Measurements from ENCODE around the gene HBE1.
"Not testable (repeated sequence)": the region's sequence is repeated elsewhere in the genome, so short reads cannot be mapped to it uniquely, and the experiment has no call there.

Gene HBE1

DNA sequence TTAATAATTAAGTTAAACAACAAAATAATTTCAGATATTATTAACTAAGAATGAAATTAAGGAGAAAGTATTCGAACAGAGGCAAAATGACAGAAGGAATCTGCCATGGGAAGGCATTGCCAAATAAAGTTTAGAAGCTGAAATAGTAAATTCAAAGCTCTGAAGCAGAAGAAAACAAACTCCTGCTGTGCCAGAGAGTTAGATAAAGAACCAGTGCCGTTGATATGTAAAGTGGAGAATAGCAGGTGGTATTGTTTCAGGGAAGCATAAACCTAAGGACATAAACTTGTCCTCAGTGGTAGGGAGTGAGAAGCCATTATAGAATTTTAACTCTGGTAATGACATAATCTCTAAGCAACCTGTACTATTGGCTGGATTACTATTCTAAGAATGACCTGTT, 12.4 kb downstream of the HBE1 start:
- no peak overlapping the region for H3K27ac ChIP-seq
- TF ChIP-seq, protein P1, sequence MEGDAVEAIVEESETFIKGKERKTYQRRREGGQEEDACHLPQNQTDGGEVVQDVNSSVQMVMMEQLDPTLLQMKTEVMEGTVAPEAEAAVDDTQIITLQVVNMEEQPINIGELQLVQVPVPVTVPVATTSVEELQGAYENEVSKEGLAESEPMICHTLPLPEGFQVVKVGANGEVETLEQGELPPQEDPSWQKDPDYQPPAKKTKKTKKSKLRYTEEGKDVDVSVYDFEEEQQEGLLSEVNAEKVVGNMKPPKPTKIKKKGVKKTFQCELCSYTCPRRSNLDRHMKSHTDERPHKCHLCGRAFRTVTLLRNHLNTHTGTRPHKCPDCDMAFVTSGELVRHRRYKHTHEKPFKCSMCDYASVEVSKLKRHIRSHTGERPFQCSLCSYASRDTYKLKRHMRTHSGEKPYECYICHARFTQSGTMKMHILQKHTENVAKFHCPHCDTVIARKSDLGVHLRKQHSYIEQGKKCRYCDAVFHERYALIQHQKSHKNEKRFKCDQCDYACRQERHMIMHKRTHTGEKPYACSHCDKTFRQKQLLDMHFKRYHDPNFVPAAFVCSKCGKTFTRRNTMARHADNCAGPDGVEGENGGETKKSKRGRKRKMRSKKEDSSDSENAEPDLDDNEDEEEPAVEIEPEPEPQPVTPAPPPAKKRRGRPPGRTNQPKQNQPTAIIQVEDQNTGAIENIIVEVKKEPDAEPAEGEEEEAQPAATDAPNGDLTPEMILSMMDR (conservative IDR thresholded peaks at IDR 0.05), result no peak

DNA sequence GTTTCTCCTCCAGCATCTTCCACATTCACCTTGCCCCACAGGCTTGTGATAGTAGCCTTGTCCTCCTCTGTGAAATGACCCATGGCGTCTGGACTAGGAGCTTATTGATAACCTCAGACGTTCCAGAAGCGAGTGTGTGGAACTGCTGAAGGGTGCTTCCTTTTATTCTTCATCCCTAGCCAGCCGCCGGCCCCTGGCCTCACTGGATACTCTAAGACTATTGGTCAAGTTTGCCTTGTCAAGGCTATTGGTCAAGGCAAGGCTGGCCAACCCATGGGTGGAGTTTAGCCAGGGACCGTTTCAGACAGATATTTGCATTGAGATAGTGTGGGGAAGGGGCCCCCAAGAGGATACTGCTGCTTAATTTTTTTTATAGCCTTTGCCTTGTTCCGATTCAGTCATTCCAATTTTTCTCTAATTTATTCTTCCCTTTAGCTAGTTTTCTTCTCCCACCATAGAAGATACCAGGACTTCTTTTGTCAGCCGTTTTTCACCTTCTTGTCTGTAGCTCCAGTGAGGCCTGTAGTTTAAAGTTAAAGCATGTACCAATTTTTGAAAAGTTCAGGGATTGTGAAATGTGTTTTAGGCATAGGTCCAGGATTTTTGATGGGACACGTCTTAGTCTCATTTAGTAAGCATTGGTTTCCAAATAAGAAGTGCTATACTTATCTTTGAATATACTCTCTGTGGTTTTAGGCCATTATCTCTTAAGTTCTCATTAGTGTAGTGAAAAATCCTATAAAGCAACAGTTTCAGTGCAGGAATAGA, 14.9 kb downstream of the HBE1 start, which contains the start of gene HBG2:
Gene HBG2 (minus strand): TSS at position 136 of the 768 bp plus-strand sequence. CDS start 53 bp downstream, at position 83.
- H3K27ac ChIP-seq, result not testable (repeated sequence)

DNA sequence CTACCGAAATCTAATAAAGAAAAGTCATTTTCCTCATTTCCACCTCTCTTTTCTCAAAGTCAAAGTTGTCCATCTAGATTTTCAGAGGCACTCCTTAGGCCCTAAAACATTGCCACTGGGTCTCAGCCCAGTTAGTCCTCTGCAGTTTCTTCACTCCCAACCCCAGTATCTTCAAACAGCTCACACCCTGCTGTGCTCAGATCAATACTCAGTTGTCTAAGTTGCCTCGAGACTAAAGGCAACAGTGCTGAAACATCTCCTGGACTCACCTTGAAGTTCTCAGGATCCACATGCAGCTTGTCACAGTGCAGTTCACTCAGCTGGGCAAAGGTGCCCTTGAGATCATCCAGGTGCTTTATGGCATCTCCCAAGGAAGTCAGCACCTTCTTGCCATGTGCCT, 15.7 kb downstream of the HBE1 start:
- H3K27ac ChIP-seq, result not testable (repeated sequence)

DNA sequence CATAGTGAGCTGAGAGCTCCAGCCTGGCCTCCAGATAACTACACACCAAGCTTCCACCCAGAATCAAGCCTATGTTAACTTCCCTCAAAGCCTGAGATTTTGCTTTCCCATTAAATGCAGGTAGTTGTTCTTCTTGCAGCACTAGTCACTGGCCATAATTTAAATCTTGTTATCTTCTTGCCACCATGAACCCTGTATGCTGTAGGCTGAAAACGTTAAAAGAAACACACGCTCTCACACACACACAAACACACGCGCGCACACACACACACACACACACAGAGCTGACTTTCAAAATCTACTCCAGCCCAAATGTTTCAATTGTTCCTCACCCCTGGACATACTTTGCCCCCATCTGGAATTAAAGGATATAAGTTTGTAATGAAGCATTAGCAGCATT, 16.3 kb downstream of the HBE1 start:
- not testable (repeated sequence) for H3K27ac ChIP-seq

DNA sequence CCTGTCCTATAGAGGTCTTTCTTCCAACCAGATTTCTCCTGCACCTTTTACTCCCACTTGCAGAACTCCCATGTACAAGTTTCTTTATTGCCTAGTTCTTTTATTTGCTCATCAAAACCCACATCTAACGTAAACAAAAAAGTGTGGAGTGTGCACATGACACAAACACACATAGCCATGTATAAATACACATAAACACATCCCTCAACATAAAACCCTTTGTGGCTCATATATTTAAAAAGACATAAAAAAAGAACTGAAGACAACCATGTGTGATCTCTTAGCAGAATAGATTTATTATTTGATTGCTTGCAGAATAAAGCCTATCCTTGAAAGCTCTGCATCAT, 16.9 kb downstream of the HBE1 start:
- TF ChIP-seq, protein P1 (conservative IDR thresholded peaks at IDR 0.05), result no peak
- H3K27ac ChIP-seq, result no peak overlapping the region

DNA sequence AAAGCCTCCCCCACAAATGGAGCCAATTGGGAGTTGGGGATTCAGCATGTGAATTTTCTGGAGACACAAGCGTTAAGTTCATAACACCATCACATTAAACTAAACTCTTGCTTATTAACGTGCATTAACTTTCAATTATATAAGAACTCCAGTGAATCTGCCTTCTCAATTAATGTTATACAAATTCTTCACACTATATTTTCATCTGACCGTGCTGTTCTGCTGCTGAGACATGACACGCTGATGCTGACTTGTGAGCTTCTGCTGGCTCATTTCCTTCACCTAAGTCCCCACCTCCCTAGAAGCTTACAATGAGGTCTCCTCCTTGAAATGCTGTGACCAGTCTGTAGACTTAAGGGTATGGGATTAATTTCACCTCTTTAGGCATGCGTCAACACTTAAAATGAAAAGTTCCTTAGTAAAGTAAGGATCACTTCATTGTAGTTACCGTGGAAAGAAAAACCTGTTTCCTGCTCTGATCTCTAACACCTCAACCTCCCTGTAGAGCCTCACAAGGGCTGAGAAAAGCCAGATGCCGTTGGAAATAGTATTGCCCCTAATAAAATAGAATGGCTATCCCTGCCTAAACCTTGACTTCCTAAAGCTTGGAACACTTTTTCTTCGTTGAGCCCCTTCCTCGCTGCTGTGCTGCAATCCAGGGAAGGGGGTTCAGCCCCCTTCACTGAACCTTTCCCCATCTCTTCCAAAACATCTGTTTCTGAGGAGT, 17.4 kb downstream of the HBE1 start:
- H3K27ac ChIP-seq, result no peak overlapping the region
- TF ChIP-seq, protein P1 (conservative IDR thresholded peaks at IDR 0.05), result no peak

DNA sequence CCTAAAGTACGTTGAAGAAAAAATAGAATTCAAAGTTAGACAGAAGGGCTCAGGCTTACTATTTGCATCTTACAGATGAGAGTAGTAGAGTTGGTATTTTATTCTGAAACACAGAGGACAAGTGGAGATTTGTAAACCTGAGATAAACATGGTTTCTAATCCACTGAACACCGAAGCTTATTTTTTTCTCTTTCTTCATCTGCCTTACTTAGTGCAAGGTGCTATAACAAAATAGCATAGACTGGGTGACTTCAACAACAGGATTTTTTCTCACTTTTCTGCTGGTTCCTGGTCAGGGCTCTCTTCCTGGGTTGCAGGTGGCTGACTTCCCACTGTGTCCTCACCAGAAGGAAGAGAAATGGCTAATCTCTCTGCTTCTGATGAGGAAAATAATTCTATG, 18.0 kb downstream of the HBE1 start:
- TF ChIP-seq, protein P1 (conservative IDR thresholded peaks at IDR 0.05), result no peak
- no peak overlapping the region for H3K27ac ChIP-seq

DNA sequence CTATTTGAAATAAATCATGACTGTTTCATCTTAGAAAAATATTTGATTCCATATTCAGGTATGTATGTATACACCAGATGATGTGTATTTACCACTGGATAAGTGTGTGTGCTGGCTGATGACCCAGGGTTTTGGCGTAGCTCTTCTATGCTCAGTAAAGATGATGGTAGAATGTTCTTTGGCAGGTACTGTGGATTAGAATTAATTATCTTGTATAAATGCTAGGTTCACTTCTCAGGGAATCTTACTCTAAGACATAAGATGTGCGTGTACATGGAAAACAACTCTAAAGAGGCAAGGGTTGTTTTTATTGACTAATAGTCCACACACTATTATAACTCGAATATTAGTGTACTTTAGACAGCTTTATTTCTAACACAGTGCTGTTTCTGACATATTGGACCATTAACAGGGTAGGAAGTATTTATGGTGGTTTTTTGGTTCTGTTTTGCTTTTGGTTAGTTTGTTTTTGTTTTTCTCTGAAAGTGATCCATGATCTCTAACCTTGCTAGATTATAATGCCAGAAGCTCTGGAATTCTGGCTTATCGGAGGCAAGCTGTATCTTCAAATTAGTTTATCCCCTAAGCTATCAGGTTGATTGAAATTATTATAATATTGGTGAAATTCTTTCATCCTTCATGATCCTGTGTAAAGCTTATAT, 19.1 kb downstream of the HBE1 start:
- no peak overlapping the region for H3K27ac ChIP-seq
- TF ChIP-seq, protein P1 (conservative IDR thresholded peaks at IDR 0.05), result no peak

DNA sequence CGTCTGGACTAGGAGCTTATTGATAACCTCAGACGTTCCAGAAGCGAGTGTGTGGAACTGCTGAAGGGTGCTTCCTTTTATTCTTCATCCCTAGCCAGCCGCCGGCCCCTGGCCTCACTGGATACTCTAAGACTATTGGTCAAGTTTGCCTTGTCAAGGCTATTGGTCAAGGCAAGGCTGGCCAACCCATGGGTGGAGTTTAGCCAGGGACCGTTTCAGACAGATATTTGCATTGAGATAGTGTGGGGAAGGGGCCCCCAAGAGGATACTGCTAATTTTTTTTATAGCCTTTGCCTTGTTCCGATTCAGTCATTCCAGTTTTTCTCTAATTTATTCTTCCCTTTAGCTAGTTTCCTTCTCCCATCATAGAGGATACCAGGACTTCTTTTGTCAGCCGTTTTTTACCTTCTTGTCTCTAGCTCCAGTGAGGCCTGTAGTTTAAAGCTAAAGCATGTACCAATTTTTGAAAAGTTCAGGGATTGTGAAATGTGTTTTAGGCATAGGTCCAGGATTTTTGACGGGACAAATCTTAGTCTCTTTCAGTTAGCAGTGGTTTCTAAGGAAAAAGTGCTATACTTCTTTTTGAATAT, 19.8 kb downstream of the HBE1 start, which contains the start of gene HBG1:
Gene HBG1 (minus strand): TSS at position 51 of the 590 bp plus-strand sequence. CDS start 53 bp downstream, outside the sequence.
- not testable (repeated sequence) for H3K27ac ChIP-seq

DNA sequence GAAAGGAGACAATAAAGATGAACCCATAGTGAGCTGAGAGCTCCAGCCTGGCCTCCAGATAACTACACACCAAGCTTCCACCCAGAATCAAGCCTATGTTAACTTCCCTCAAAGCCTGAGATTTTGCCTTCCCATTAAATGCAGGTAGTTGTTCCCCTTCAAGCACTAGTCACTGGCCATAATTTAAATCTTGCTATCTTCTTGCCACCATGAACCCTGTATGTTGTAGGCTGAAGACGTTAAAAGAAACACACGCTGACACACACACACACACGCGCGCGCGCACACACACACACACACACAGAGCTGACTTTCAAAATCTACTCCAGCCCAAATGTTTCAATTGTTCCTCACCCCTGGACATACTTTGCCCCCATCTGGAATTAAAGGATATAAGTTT, 21.2 kb downstream of the HBE1 start:
- not testable (repeated sequence) for H3K27ac ChIP-seq
